ENCODE measurements around the gene CCM2. TPM values are rescaled to one million over a fixed set of nuclear protein-coding genes. Genes with fewer than 3 reads are reported as not detected.

CCM2 gene
- total RNA-seq, 4 donors from 2014 or later = 35.8 to 62.0 (median 51.9) TPM

- Histone ChIP-seq H3K4me1 (peaks cover 0 to 20% (median 3%) of the 10 kb centered on the region in 3 donors), H3K9me3 (no peaks in the 10 kb centered on the region), H3K27ac (no peak overlapping the region), H3K4me3 (no peak overlapping the region), H3K36me3 (peaks cover 0 to 36% of the 10 kb centered on the region in 2 donors), H3K27me3 (no peaks in the 10 kb centered on the region)
- TF ChIP-seq POLR2AphosphoS5 (IDR thresholded peaks at IDR 0.05) = no peak
- TF ChIP-seq EP300 (IDR thresholded peaks at IDR 0.05) = no peak
- TF ChIP-seq POLR2A (IDR thresholded peaks at IDR 0.05) = no peak
- WGBS, 2 donors (ENCODE audit: low coverage in 1 of 2) = 90% methylated on average over 2 of the region's 5 CpGs; no CpG with 5 or more reads in 1 of the 2 donors
- ATAC-seq = no peak
These were observed 84.3 kb downstream of the CCM2 start for GRCh38 chr7:45084336-45084735.

GRCh38 chr7:45084901-45085618 is 85.1 kb downstream of the CCM2 start:
- no peak for ATAC-seq
- 80% methylated on average over 2 of the region's 24 CpGs; no CpG with 5 or more reads in 1 of the 2 donors for WGBS, 2 donors (ENCODE audit: low coverage in 1 of 2)
- H3K4me1 ChIP-seq = peaks cover 0 to 25% (median 3%) of the 10 kb centered on the region in 3 donors
- no peaks in the 10 kb centered on the region for H3K27me3 ChIP-seq
- no peak overlapping the region for H3K4me3 ChIP-seq
- TF ChIP-seq EP300 (IDR thresholded peaks at IDR 0.05) (no peak), POLR2A (IDR thresholded peaks at IDR 0.05) (no peak), POLR2AphosphoS5 (IDR thresholded peaks at IDR 0.05) (no peak), CTCF (IDR thresholded peaks at IDR 0.05) (no peak)
- H3K27ac ChIP-seq = no peak overlapping the region
- peaks cover 0 to 31% of the 10 kb centered on the region in 2 donors for H3K36me3 ChIP-seq
- no peaks in the 10 kb centered on the region for H3K9me3 ChIP-seq

- TF ChIP-seq POLR2A (IDR thresholded peaks at IDR 0.05) = no peak
- no peak for TF ChIP-seq EP300 (IDR thresholded peaks at IDR 0.05)
- no peak for TF ChIP-seq POLR2AphosphoS5 (IDR thresholded peaks at IDR 0.05)
- TF ChIP-seq CTCF (IDR thresholded peaks at IDR 0.05) = no peak
- no peak for ATAC-seq
- Histone ChIP-seq H3K9me3 (no peaks in the 10 kb centered on the region), H3K4me3 (no peak overlapping the region), H3K27me3 (no peaks in the 10 kb centered on the region), H3K27ac (no peak overlapping the region), H3K4me1 (peaks cover 0 to 25% (median 3%) of the 10 kb centered on the region in 3 donors), H3K36me3 (peaks cover 0 to 25% of the 10 kb centered on the region in 2 donors)
- 45% methylated on average over 2 of the region's 23 CpGs; no CpG with 5 or more reads in 1 of the 2 donors for WGBS, 2 donors (ENCODE audit: low coverage in 1 of 2)
These were observed 85.7 kb downstream of the CCM2 start for GRCh38 chr7:45085619-45086200.

- no peaks in the 10 kb centered on the region for H3K9me3 ChIP-seq
- no peak overlapping the region for H3K27ac ChIP-seq
- H3K36me3 ChIP-seq = peaks cover 0 to 25% of the 10 kb centered on the region in 2 donors
- TF ChIP-seq POLR2AphosphoS5 (IDR thresholded peaks at IDR 0.05) (no peak), POLR2A (IDR thresholded peaks at IDR 0.05) (no peak), CTCF (IDR thresholded peaks at IDR 0.05) (no peak)
- peaks cover 0 to 25% (median 3%) of the 10 kb centered on the region in 3 donors for H3K4me1 ChIP-seq
- 73% methylated on average over 4 of the region's 15 CpGs; no CpG with 5 or more reads in 1 of the 2 donors for WGBS, 2 donors (ENCODE audit: low coverage in 1 of 2)
- H3K4me3 ChIP-seq = no peak overlapping the region
- ATAC-seq = no peak
- H3K27me3 ChIP-seq = no peaks in the 10 kb centered on the region
These were observed 86.5 kb downstream of the CCM2 start for GRCh38 chr7:45086331-45087065.
